AG04450 (cell line): Measurements from ENCODE around the gene BCDIN3D. TPM values are rescaled to one million over a fixed set of nuclear protein-coding genes. Genes with fewer than 3 reads are reported as not detected.

Source experiments
- CTCF ChIA-PET: fragments of 300-600, 350-600 bp; formaldehyde crosslinking; extraction: SDS; loops from one replicate; lab custom pipeline; 2022; ENCODE audit warnings: antibody characterized with exemption, inconsistent platforms; lab: Charles Lee
- POLR2A ChIA-PET: fragments of 350-600 bp; formaldehyde crosslinking; extraction: SDS; loops from one replicate; lab custom pipeline; 2021; ENCODE audit warnings: antibody characterized with exemption, inconsistent platforms; lab: Yijun Ruan, JAX
- DNase-seq: peaks from one replicate; pipeline ENCODE4 v3.0.0-alpha.2; 2011; ENCODE audit warnings: low read depth, low spot score
- H3K27ac ChIP-seq: one replicate; pipeline ENCODE4 v1.5.1; 2012; ENCODE audit warnings: low read depth, low read length, control low read depth
- H3K27me3 ChIP-seq: one replicate; pipeline ENCODE4 v1.6.0; 2012; ENCODE audit warnings: low read length; ENCODE audit not compliant: control insufficient read depth, insufficient read depth
- H3K4me3 ChIP-seq: 2 replicates; pipeline ENCODE4 v1.5.1; 2011; ENCODE audit warnings: mild to moderate bottlenecking, low read depth, low read length, control low read depth
- H3K9me3 ChIP-seq: 2 replicates; pipeline ENCODE4 v1.5.1; 2012; ENCODE audit warnings: low read length; ENCODE audit not compliant: control insufficient read depth, insufficient read depth
- CTCF ChIP-seq: IDR thresholded peaks from 2 replicates; pipeline ENCODE4 v1.5.1; 2011; ENCODE audit warnings: low read depth, low read length, control low read depth, inconsistent platforms
- polyA plus RNA-seq: library from polyadenylated mRNA; depleted of rRNA; stranded (reverse); fragments of >200 nt; gene quantifications from 2 replicates; pipeline ENCODE4 v1.2.3, GENCODE V29; 2011

Gene BCDIN3D
- polyA plus RNA-seq, 1 experiment = 3.8 TPM

- ChIA-PET POLR2A (no interaction called here), CTCF (interaction anchor here (1.4 kb wide), 1 partner anchor 70 kb away, joined by 3 read pairs; no protein-coding TSS in a partner anchor)
- H3K9me3 ChIP-seq = no peaks in the 10 kb centered on the region; the same call in 1 of the 2 replicates
- no peaks in the 10 kb centered on the region for H3K27me3 ChIP-seq
- no peak for TF ChIP-seq CTCF
- H3K4me3 ChIP-seq = no peak overlapping the region
- no peak for DNase-seq
- H3K27ac ChIP-seq = no peak overlapping the region
Observed at GRCh38 chr12:49797449-49797776, 45.5 kb downstream of the BCDIN3D start.

DNA sequence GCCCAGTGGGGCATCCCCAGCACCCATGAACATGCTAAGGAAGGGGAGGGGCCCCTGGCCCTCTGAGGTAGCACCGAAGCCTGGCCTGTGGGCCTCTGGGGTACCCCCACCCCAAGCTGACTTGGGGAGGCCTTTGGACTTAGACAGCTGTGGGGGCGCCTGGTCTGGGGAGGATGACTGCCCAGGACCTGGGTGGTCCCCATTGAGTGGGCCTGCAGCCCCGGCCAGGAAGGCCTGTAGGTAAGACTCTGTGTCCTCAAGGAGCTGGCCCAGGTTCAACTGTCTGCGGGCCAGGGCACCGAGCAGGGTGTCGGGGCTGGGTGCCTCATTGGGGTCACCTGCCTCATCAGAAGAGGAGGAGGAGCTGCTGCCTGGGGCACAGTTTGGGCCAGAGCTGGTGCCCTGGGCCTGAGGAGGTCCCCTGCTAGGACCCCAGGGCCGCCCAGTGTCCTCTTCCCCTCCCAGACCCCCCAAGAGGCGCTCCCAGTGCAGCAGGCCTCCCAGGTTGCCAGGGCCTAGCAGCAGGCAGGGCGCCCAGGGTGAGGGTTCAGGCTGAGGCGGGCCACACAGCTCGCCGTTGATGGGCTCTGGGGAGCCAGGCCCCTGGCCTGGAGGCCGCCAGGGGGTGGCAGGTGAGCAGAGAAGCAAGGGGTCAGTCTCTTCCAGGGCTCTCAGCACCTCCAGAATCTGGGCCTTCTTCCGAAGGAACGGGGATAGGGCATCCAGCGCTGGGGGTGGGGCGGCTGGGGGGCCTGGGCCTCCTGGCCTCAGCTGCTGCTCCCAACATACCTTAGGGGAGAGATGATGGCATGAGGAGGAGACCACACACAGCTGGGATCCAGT lies 46.1 kb downstream of the BCDIN3D start:
- no peak for DNase-seq
- TF ChIP-seq CTCF = no peak
- POLR2A ChIA-PET = interaction anchor here (1.2 kb wide), 1 partner anchor 56 kb away, joined by 6 read pairs; the partner anchor contains the start of gene TMBIM6
- H3K27me3 ChIP-seq = no peaks in the 10 kb centered on the region
- H3K9me3 ChIP-seq = no peaks in the 10 kb centered on the region; the same call in 1 of the 2 replicates
- no peak overlapping the region for H3K4me3 ChIP-seq
- CTCF ChIA-PET = interaction anchor here (1.4 kb wide), 1 partner anchor 70 kb away, joined by 3 read pairs; no protein-coding TSS in a partner anchor
- H3K27ac ChIP-seq = no peak overlapping the region

DNA sequence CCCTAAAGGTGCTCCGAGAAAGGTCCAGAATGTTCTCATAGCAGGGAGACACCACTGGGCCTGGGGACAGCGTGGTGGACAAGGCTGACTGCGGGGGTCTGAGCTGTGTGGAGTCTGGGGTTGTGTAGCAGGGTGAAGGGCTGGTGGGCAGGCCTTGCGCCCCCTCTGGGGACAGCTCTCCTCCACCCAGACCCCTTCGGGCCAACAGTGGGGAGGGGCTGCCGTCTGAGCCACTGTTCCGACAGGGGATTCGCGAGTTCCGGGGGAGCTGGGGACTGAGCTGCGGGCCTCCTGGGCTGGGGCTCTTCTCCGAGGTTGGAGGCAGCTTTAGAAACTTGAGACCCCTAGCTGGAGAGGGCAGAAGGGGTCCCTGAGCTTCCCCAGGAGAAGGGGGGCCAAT lies 46.8 kb downstream of the BCDIN3D start:
- CTCF ChIA-PET = no interaction called here
- Histone ChIP-seq H3K27ac (no peak overlapping the region), H3K9me3 (no peaks in the 10 kb centered on the region; the same call in 1 of the 2 replicates), H3K27me3 (no peaks in the 10 kb centered on the region), H3K4me3 (no peak overlapping the region)
- no peak for TF ChIP-seq CTCF
- POLR2A ChIA-PET = interaction anchor here (1.2 kb wide), 1 partner anchor 55 kb away, joined by 6 read pairs; the partner anchor contains the start of gene TMBIM6
- no peak for DNase-seq

- no peak overlapping the region for H3K4me3 ChIP-seq
- no peak overlapping the region for H3K27ac ChIP-seq
- CTCF ChIA-PET = no interaction called here
- TF ChIP-seq CTCF = no peak
- DNase-seq = no peak
- no peaks in the 10 kb centered on the region; the same call in 1 of the 2 replicates for H3K9me3 ChIP-seq
- no peaks in the 10 kb centered on the region for H3K27me3 ChIP-seq
- POLR2A ChIA-PET = interaction anchor here (1.1 to 1.2 kb wide), 2 partner anchors 27 to 54 kb away, joined by 6 to 8 read pairs; partner anchors contain the start of gene TMBIM6
Observed at GRCh38 chr12:49795654-49796105, 47.2 kb downstream of the BCDIN3D start.
